ENCODE measurements around the gene SULT4A1.

The SULT4A1 gene

GRCh38 chr22:43819421-43819921 lies 42.8 kb downstream of the SULT4A1 start:
- TF ChIP-seq POLR2AphosphoS5 (IDR thresholded peaks at IDR 0.05; ENCODE audit: low read depth) (no peak), CTCF (IDR thresholded peaks at IDR 0.05; ENCODE audit: insufficient read depth, low read length) (no peak), SPI1 (IDR thresholded peaks at IDR 0.05; ENCODE audit: borderline replicate concordance, low read depth) (no peak), GABPA (IDR thresholded peaks at IDR 0.05; ENCODE audit: low read depth) (no peak), REST (IDR thresholded peaks at IDR 0.05; ENCODE audit: insufficient replicate concordance, low read depth) (no peak)
- Histone ChIP-seq H3K4me3 (replicated peaks; ENCODE audit: insufficient read depth, low read length) (no peak overlapping the region), H3K27ac (replicated peaks) (no peak overlapping the region), H3K27me3 (ENCODE audit: insufficient read depth, poor library complexity, severe bottlenecking) (peaks cover 2% of the 10 kb centered on the region)
- no peak for DNase-seq (ENCODE audit: low read depth in 1 of 2, low spot score in 1 of 2)

- DNase-seq (ENCODE audit: low read depth in 1 of 2, low spot score in 1 of 2), result no peak
- no peak for TF ChIP-seq REST (IDR thresholded peaks at IDR 0.05; ENCODE audit: insufficient replicate concordance, low read depth)
- no peak for TF ChIP-seq GABPA (IDR thresholded peaks at IDR 0.05; ENCODE audit: low read depth)
- TF ChIP-seq SPI1 (IDR thresholded peaks at IDR 0.05; ENCODE audit: borderline replicate concordance, low read depth), result no peak
- no peak for TF ChIP-seq CTCF (IDR thresholded peaks at IDR 0.05; ENCODE audit: insufficient read depth, low read length)
- Histone ChIP-seq H3K27ac (replicated peaks) (no peak overlapping the region), H3K4me3 (replicated peaks; ENCODE audit: insufficient read depth, low read length) (no peak overlapping the region), H3K27me3 (ENCODE audit: insufficient read depth, poor library complexity, severe bottlenecking) (peaks cover 2% of the 10 kb centered on the region)
These were observed 43.3 kb downstream of the SULT4A1 start for GRCh38 chr22:43818981-43819380.

- TF ChIP-seq POLR2AphosphoS5 (IDR thresholded peaks at IDR 0.05; ENCODE audit: low read depth), result no peak
- no peak for TF ChIP-seq SPI1 (IDR thresholded peaks at IDR 0.05; ENCODE audit: borderline replicate concordance, low read depth)
- no peak for TF ChIP-seq CTCF (IDR thresholded peaks at IDR 0.05; ENCODE audit: insufficient read depth, low read length)
- no peak for TF ChIP-seq REST (IDR thresholded peaks at IDR 0.05; ENCODE audit: insufficient replicate concordance, low read depth)
- TF ChIP-seq GABPA (IDR thresholded peaks at IDR 0.05; ENCODE audit: low read depth), result no peak
- H3K4me3 ChIP-seq (replicated peaks; ENCODE audit: insufficient read depth, low read length), result no peak overlapping the region
- DNase-seq (ENCODE audit: low read depth in 1 of 2, low spot score in 1 of 2), result no peak
- H3K27ac ChIP-seq (replicated peaks), result no peak overlapping the region
- peaks cover 2% of the 10 kb centered on the region for H3K27me3 ChIP-seq (ENCODE audit: insufficient read depth, poor library complexity, severe bottlenecking)
These were observed 44.9 kb downstream of the SULT4A1 start for GRCh38 chr22:43817402-43817801.
